GM12891 (cell line): ENCODE results near the gene TARBP1.

ENCODE experiments used
- POLR2A ChIP-seq: IDR thresholded peaks from 2 replicates; pipeline ENCODE4 v1.6.1; 2011; ENCODE audit warnings: low read depth, low read length, control low read depth
- POLR2AphosphoS5 ChIP-seq: IDR thresholded peaks from 2 replicates; pipeline ENCODE4 v1.6.1; 2011; ENCODE audit warnings: low read depth, low read length, control low read depth
- POU2F2 ChIP-seq: IDR thresholded peaks from 2 replicates; pipeline ENCODE4 v1.6.1; 2011; ENCODE audit warnings: low read depth, mild to moderate bottlenecking, control low read depth, low read length, moderate library complexity

DNA sequence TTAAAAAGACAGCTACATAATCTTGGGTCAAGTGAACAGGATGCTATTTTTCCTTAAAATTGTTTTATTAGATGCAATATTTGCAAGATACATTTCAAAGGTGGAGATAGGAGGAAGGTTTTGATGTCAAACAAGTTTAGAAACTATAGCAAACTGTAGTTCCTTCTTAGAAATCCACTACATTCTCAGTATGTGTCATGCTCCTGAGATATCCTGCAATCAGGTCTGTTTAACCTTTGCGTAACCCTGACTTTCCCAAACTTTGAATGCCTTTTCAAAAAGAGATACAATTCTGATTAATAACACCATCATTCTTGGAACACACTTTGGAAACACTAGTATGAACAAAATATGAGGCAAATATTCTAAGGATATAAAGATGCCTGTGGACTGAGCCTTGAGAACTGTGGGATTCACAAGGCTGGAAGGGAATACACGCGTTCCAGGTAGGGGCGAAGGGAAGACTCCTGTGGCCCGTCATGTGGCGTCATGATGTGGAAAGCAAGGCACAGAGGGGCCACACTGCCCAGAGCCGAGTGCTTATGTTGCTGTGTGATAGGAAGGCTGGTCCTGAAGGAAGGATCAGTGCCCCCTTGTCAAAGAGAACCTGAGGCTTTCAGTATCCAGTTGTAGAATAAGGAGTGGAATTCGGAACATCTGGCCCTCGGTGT is 19.6 kb upstream of the TARBP1 start:
- TF ChIP-seq POLR2A: no peak
- no peak for TF ChIP-seq POU2F2
- TF ChIP-seq POLR2AphosphoS5: no peak
